GM21737 (cell line): Measurements from ENCODE around the gene PTPRN2.
"Not testable (repeated sequence)": the region's sequence is repeated elsewhere in the genome, so short reads cannot be mapped to it uniquely, and the experiment has no call there.

Experiments used
- ATAC-seq: cut with Tn5 transposase; IDR thresholded peaks from one replicate; pipeline ENCODE4 v1.9.1; 2021; ENCODE audit warnings: mild to moderate bottlenecking, moderate library complexity; ENCODE audit not compliant: unreplicated experiment

PTPRN2 gene

GRCh38 chr7:157909370-157909769 lies 678.3 kb downstream of the PTPRN2 start:
- ATAC-seq, result no peak

- ATAC-seq, result no peak
Measured at GRCh38 chr7:157908006-157908782, 679.4 kb downstream of the PTPRN2 start.

DNA sequence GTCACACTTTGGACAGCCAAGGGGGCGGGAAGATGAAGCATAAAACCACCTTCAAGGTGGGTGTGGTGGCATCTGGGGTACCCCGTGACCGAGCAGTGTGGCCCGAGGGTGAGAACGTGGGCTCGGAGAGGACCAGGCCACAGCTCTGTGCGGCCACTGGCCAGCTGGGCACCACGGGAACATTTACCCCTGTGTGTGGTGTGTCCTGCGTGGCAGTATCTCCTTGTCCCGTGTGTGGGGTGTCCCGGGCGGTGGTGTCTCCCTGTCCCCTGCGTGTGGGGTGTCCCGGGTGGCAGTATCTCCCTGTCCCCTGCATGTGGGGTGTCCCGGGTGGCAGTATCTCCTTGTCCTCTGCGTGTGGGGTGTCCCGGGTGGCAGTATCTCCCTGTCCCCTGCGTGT lies 680.5 kb downstream of the PTPRN2 start:
- no peak for ATAC-seq

- no peak for ATAC-seq
Measured at GRCh38 chr7:157906583-157906982, 681.0 kb downstream of the PTPRN2 start.

- no peak for ATAC-seq
Measured at GRCh38 chr7:157905651-157906461, 681.8 kb downstream of the PTPRN2 start.

- ATAC-seq, result no peak
Measured at GRCh38 chr7:157904866-157905570, 682.6 kb downstream of the PTPRN2 start.

GRCh38 chr7:157904211-157904865 lies 683.3 kb downstream of the PTPRN2 start:
- ATAC-seq, result no peak

- no peak for ATAC-seq
Measured at GRCh38 chr7:157903710-157904109, 683.9 kb downstream of the PTPRN2 start.

DNA sequence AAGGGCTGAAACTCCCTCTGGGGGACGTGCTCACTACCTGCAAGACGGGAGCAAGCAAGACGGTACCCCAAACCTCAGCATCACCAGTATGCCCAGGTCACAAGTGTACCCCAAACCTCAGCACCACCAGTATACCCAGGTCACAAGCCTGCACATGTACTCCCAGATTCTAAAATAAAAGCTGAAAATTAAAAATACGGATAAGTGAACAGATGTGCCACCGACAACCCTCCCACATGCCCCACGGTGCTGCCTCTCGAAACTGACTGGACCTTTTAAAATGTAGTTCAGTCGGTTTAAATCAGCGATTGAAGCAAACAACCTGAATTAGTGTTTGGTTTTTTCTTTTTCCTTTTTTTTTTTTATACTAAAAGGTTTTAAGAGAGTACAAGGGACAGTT lies 684.3 kb downstream of the PTPRN2 start:
- no peak for ATAC-seq

GRCh38 chr7:157901816-157902610 lies 685.6 kb downstream of the PTPRN2 start:
- not testable (repeated sequence) for ATAC-seq

DNA sequence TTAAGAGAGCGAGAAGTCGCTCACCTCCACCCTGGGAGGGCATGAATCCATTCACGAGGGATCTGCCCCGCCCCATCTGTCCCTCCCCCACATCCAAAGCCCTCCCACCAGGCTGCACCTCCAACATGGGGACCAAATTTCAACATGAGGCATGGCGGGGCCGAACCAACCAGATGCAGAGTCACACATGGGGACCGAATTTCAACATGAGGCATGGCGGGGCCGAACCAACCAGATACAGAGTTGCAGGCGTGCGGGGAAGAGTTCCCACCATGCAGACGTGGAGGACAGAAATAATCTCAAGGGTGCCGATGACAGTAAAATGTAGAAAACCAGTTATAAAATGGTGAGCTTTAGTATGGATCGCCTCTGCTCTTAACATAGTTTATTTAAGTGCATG lies 686.5 kb downstream of the PTPRN2 start:
- ATAC-seq, result no peak

DNA sequence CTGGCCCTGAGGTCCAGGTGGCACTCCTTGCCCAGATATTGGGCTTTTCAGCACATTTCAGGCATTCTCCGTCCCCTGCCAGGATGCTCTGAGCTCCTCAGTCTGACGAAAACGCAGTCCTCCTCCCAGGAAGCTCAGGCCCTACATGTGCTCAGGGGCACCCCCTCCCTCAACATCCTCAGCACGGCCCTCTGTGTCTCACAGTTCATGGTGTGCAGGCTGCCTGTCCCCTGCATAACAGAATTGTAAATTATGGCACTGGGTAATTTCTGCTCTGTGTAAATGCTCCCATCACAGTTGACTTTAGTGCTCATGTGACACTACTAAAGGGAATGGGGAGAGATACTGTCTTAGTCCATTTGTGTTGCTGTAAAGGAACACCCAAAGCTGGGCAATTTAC lies 687.1 kb downstream of the PTPRN2 start:
- ATAC-seq, result no peak

- ATAC-seq, result no peak
Measured at GRCh38 chr7:157900011-157900410, 687.6 kb downstream of the PTPRN2 start.

GRCh38 chr7:157898802-157899505 lies 688.7 kb downstream of the PTPRN2 start:
- no peak for ATAC-seq

DNA sequence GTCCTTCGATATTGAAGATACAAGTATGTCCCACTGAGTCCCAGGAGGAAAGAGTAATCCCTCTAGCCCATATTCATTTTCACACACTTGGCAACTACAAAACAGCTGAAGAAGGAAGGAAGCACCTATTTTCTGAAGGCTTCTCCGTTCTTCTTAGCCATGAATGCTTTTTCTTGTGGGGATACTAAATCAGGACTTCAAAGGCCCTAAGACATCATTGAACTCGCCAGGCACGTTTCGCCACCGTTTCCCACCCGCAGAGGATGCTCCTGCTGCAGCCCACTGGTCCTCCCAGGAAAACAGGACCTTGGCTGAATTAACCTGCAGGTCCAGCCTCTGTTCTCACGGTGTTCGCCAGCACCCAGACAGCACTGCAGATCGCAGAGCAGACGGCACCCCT lies 689.4 kb downstream of the PTPRN2 start:
- ATAC-seq, result no peak

- ATAC-seq, result no peak
Measured at GRCh38 chr7:157897681-157898080, 689.9 kb downstream of the PTPRN2 start.

GRCh38 chr7:157896774-157897555 lies 690.7 kb downstream of the PTPRN2 start:
- ATAC-seq, result no peak

- not testable (repeated sequence) for ATAC-seq
Measured at GRCh38 chr7:157896376-157896675, 691.3 kb downstream of the PTPRN2 start.
